IPS-18c (cell line): ENCODE data around the gene NR6A1.

ENCODE experiments used
- H3K4me3 ChIP-seq: 2 replicates; pipeline ENCODE4 v1.7.0; 2013; ENCODE audit warnings: low read depth, mild to moderate bottlenecking, low read length, moderate library complexity; ENCODE audit not compliant: insufficient read depth
- H3K9me3 ChIP-seq: one replicate; pipeline ENCODE4 v1.6.1; 2013; ENCODE audit warnings: mild to moderate bottlenecking, low read length, moderate library complexity; ENCODE audit not compliant: control insufficient read depth, insufficient read depth

NR6A1 gene

GRCh38 chr9:124498499-124499146, 272.5 kb downstream of the NR6A1 start:
- H3K9me3 ChIP-seq: peaks cover 5% of the 10 kb centered on the region
- no peak overlapping the region for H3K4me3 ChIP-seq

GRCh38 chr9:124498040-124498439, 273.1 kb downstream of the NR6A1 start:
- H3K9me3 ChIP-seq: peaks cover 2% of the 10 kb centered on the region
- no peak overlapping the region for H3K4me3 ChIP-seq

GRCh38 chr9:124497441-124497840, 273.7 kb downstream of the NR6A1 start:
- peaks cover 2% of the 10 kb centered on the region for H3K9me3 ChIP-seq

GRCh38 chr9:124496463-124496862, 274.6 kb downstream of the NR6A1 start:
- H3K4me3 ChIP-seq: no peak overlapping the region
- peaks cover 2% of the 10 kb centered on the region for H3K9me3 ChIP-seq

More at GRCh38 chr9:124497441-124497840, 273.7 kb downstream of the NR6A1 start:
- no peak overlapping the region for H3K4me3 ChIP-seq

- Histone ChIP-seq H3K9me3 (peaks cover 2% of the 10 kb centered on the region), H3K4me3 (no peak overlapping the region)
These were observed 275.0 kb downstream of the NR6A1 start for GRCh38 chr9:124496075-124496449.

GRCh38 chr9:124495126-124496074, 275.7 kb downstream of the NR6A1 start:
- H3K4me3 ChIP-seq: no peak overlapping the region
- peaks cover 2% of the 10 kb centered on the region for H3K9me3 ChIP-seq

GRCh38 chr9:124493794-124494479, 277.2 kb downstream of the NR6A1 start:
- Histone ChIP-seq H3K9me3 (no peaks in the 10 kb centered on the region), H3K4me3 (no peak overlapping the region)

GRCh38 chr9:124493218-124493617, 277.9 kb downstream of the NR6A1 start:
- H3K4me3 ChIP-seq: no peak overlapping the region
- no peaks in the 10 kb centered on the region for H3K9me3 ChIP-seq

GRCh38 chr9:124492818-124493217, 278.3 kb downstream of the NR6A1 start:
- H3K9me3 ChIP-seq: no peaks in the 10 kb centered on the region
- H3K4me3 ChIP-seq: no peak overlapping the region

- H3K4me3 ChIP-seq: no peak overlapping the region
- H3K9me3 ChIP-seq: no peaks in the 10 kb centered on the region
These were observed 279.8 kb downstream of the NR6A1 start for GRCh38 chr9:124491049-124491975.

GRCh38 chr9:124490004-124490403, 281.1 kb downstream of the NR6A1 start:
- Histone ChIP-seq H3K4me3 (no peak overlapping the region), H3K9me3 (no peaks in the 10 kb centered on the region)

GRCh38 chr9:124489222-124489621, 281.9 kb downstream of the NR6A1 start:
- Histone ChIP-seq H3K9me3 (no peaks in the 10 kb centered on the region), H3K4me3 (no peak overlapping the region)

- Histone ChIP-seq H3K9me3 (no peaks in the 10 kb centered on the region), H3K4me3 (no peak overlapping the region)
These were observed 282.4 kb downstream of the NR6A1 start for GRCh38 chr9:124488641-124489210.

- Histone ChIP-seq H3K4me3 (no peak overlapping the region), H3K9me3 (no peaks in the 10 kb centered on the region)
These were observed 283.6 kb downstream of the NR6A1 start for GRCh38 chr9:124487260-124488182.

- H3K4me3 ChIP-seq: no peak overlapping the region
- H3K9me3 ChIP-seq: no peaks in the 10 kb centered on the region
These were observed 284.3 kb downstream of the NR6A1 start for GRCh38 chr9:124486778-124487259.
